Liver (tissue), 9 donors: ENCODE data around the gene STXBP6. TPM values are rescaled to one million over a fixed set of nuclear protein-coding genes. Genes with fewer than 3 reads are reported as not detected.

Experiments used
- DNase-seq: peaks from one replicate; pipeline ENCODE4 v3.0.0-alpha.2; 2017; ENCODE audit warnings: low spot score
- H3K27ac ChIP-seq, 2 donors: one replicate each; pipeline ENCODE4 v1.7.0; 2013; ENCODE audit warnings: inconsistent platforms in 2 of 2, low read length in 2 of 2, control low read depth in 1 of 2, low read depth in 1 of 2, mild to moderate bottlenecking in 1 of 2
- H3K27me3 ChIP-seq, 4 donors: one replicate each; pipeline versions ENCODE4 v1.6.1 to v1.7.0; 2013; ENCODE audit warnings: low read length in 3 of 4, inconsistent platforms in 1 of 4, mild to moderate bottlenecking in 1 of 4, moderate library complexity in 1 of 4; ENCODE audit not compliant: control insufficient read depth in 4 of 4, insufficient read depth in 4 of 4
- H3K36me3 ChIP-seq, 4 donors: one replicate each; pipeline versions ENCODE4 v1.6.1 to v1.7.0; 2013; ENCODE audit warnings: low read length in 3 of 4, mild to moderate bottlenecking in 3 of 4, low read depth in 1 of 4, moderate library complexity in 1 of 4; ENCODE audit not compliant: control insufficient read depth in 4 of 4, insufficient read depth in 3 of 4
- H3K4me1 ChIP-seq, 4 donors: one replicate each; pipeline versions ENCODE4 v1.6.1 to v1.7.0; 2013; ENCODE audit warnings: low read length in 3 of 4, mild to moderate bottlenecking in 3 of 4, moderate library complexity in 1 of 4; ENCODE audit not compliant: control insufficient read depth in 4 of 4, insufficient read depth in 4 of 4
- H3K4me3 ChIP-seq, 3 donors: one replicate each; pipeline versions ENCODE4 v1.6.1 to v1.7.0; 2013; ENCODE audit warnings: low read length in 3 of 3, control low read depth in 1 of 3, low read depth in 1 of 3, mild to moderate bottlenecking in 1 of 3
- H3K9ac ChIP-seq, 2 donors: one replicate each; pipeline ENCODE4 v1.7.0; 2013; ENCODE audit warnings: low read length in 2 of 2, mild to moderate bottlenecking in 2 of 2, moderate library complexity in 2 of 2, control low read depth in 1 of 2, low read depth in 1 of 2
- H3K9me3 ChIP-seq, 4 donors: one replicate each; pipeline versions ENCODE4 v1.6.1 to v1.7.0; 2013; ENCODE audit warnings: low read length in 3 of 4; ENCODE audit not compliant: control insufficient read depth in 4 of 4
- FOXA1 ChIP-seq: IDR thresholded peaks from 2 replicates; pipeline ENCODE4 v1.6.1; 2016; ENCODE audit warnings: antibody characterized with exemption
- RXRA ChIP-seq, 2 donors: IDR thresholded peaks; 2 replicates each; pipeline ENCODE4 v1.6.1; 2017 to 2018; ENCODE audit warnings: antibody characterized with exemption in 2 of 2, mild to moderate bottlenecking in 1 of 2
- SP1 ChIP-seq: IDR thresholded peaks from 2 replicates; pipeline ENCODE4 v1.6.1; 2018; ENCODE audit warnings: antibody characterized with exemption, mild to moderate bottlenecking
- TAF1 ChIP-seq: conservative IDR thresholded peaks from 2 replicates; pipeline ENCODE4 v1.6.1; 2016; ENCODE audit warnings: antibody characterized with exemption, mild to moderate bottlenecking
- WGBS: extraction: QIAGEN DNeasy Blood & Tissue Kit; methylation state at CpG from one replicate; pipeline ENCODE4 v1.1.7; 2013; 5-methylcytosine and 5-hydroxymethylcytosine counted together
- polyA plus RNA-seq, 2 donors: library from polyadenylated mRNA; stranded (reverse) in 1 of 2; unstranded in 1 of 2; fragments of 200-250 nt in 1 of 2; fragments of >200 nt in 1 of 2; fragmentation: Nextera tagmentation in 1 of 2; extraction: Ambion mirVana in 1 of 2; gene quantifications; one replicate each; pipeline versions ENCODE4 v1.2.1 to v1.2.3, GENCODE V29; 2013 to 2015
- total RNA-seq, 2 donors: library from RNA; depleted of rRNA; stranded (reverse); fragments of >200 nt; gene quantifications; one replicate each; pipeline ENCODE4 v1.2.3, GENCODE V29; 2014
- TF ChIP-seq, protein P1 (sequence below): IDR thresholded peaks from 2 replicates; pipeline ENCODE4 v1.6.1; 2016; ENCODE audit warnings: antibody characterized with exemption, mild to moderate bottlenecking
- TF ChIP-seq, protein P2 (sequence below): IDR thresholded peaks from 2 replicates; pipeline ENCODE4 v1.6.1; 2016; ENCODE audit warnings: antibody characterized with exemption
- donor health status: healthy.
- donor health status: healthy.
- donor health status: healthy.
- donor health status: healthy.
- donor health status: healthy.

Gene STXBP6
- total and polyA plus RNA-seq, 4 donors = 1.4 to 3.8 (median 1.8) TPM

DNA sequence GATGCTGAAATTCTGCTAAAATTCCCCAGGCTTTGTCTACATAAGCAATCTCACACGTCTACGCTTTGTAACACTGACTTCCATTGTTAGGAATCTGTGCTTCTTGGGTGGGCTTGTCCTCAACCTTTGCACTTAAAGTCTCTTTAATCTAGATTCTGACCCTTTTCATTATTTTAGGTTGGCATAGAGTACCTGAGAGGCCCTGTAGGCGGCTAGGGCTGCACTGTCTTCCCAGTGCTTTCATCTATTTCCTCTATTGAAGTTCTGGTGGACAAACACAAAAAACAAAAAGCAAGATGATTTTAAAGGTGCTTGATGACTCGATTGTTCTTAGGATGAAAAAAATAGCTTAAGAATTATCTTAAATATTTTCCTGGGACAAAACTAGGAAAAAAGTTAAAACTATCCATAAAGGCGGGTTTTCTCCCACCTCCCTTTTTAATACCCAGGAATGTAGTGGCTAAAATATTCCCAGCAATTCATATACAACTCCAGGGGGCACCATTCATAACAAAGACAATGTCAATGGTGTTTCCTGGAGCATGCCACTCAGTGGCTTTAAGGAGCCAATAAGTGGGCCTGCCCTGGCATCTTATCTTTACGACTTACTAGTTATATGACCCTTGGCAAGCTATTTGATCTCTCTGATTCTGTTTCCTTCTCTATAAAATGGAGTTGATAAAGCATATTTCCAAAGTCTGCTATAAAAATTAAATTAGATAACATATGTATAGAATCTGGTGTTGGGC is 197.5 kb downstream of the STXBP6 start:
- WGBS = 87% methylated on average over 6 of the region's 6 CpGs
- H3K27me3 ChIP-seq = no peaks in the 10 kb centered on the region
- H3K9ac ChIP-seq = no peak overlapping the region
- H3K4me3 ChIP-seq = no peak overlapping the region
- no peaks in the 10 kb centered on the region for H3K9me3 ChIP-seq
- no peak for DNase-seq
- H3K4me1 ChIP-seq = no peaks in the 10 kb centered on the region
- peaks cover 0 to 3% (median 0%) of the 10 kb centered on the region in 4 donors for H3K36me3 ChIP-seq
- no peak overlapping the region for H3K27ac ChIP-seq
- TF ChIP-seq, protein P1, sequence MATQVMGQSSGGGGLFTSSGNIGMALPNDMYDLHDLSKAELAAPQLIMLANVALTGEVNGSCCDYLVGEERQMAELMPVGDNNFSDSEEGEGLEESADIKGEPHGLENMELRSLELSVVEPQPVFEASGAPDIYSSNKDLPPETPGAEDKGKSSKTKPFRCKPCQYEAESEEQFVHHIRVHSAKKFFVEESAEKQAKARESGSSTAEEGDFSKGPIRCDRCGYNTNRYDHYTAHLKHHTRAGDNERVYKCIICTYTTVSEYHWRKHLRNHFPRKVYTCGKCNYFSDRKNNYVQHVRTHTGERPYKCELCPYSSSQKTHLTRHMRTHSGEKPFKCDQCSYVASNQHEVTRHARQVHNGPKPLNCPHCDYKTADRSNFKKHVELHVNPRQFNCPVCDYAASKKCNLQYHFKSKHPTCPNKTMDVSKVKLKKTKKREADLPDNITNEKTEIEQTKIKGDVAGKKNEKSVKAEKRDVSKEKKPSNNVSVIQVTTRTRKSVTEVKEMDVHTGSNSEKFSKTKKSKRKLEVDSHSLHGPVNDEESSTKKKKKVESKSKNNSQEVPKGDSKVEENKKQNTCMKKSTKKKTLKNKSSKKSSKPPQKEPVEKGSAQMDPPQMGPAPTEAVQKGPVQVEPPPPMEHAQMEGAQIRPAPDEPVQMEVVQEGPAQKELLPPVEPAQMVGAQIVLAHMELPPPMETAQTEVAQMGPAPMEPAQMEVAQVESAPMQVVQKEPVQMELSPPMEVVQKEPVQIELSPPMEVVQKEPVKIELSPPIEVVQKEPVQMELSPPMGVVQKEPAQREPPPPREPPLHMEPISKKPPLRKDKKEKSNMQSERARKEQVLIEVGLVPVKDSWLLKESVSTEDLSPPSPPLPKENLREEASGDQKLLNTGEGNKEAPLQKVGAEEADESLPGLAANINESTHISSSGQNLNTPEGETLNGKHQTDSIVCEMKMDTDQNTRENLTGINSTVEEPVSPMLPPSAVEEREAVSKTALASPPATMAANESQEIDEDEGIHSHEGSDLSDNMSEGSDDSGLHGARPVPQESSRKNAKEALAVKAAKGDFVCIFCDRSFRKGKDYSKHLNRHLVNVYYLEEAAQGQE = no peak

DNA sequence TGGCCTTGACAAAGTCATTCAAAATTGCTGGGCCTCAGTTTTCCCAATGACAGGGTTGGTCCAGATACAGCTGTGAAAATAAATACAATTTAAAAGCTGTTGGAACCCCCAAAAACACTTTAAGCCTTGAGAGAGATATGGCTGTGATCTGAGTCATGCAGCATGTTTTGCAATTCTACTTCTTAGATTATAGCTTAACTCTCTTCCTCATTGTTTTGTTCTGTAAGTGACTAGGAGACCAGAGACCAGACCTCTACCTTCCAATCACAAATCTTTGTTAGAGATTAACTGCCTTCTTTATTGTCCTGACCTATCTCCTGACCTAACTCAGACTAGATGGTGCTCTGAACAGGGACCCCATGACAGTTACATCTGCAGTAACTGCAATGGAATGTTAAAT is 198.1 kb downstream of the STXBP6 start:
- Histone ChIP-seq H3K4me3 (no peak overlapping the region), H3K9me3 (no peaks in the 10 kb centered on the region), H3K4me1 (no peaks in the 10 kb centered on the region), H3K36me3 (peaks cover 0 to 3% (median 0%) of the 10 kb centered on the region in 4 donors), H3K27ac (no peak overlapping the region), H3K27me3 (no peaks in the 10 kb centered on the region), H3K9ac (no peak overlapping the region)
- TF ChIP-seq RXRA (IDR thresholded peaks at IDR 0.05) = no peak
- TF ChIP-seq, protein P2, sequence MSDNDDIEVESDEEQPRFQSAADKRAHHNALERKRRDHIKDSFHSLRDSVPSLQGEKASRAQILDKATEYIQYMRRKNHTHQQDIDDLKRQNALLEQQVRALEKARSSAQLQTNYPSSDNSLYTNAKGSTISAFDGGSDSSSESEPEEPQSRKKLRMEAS = no peak
- no peak for DNase-seq

DNA sequence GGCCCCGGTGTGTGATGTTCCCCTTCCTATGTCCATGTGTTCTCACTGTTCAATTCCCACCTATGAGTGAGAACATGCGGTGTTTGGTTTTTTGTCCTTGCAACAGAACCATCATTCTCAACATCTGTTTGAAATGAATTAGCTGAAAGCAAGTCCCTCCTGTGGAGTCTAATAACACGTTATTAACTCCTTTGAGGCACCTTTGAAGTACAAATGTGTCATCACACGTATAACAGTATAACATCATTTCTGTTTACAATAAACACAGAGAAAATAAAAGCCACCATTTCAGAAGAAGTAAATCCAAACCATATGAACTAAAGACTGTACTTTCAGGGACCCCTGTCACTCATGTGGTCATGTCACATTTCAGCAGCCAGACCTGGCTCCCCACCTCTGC is 198.5 kb downstream of the STXBP6 start:
- Histone ChIP-seq H3K9me3 (no peaks in the 10 kb centered on the region), H3K27me3 (no peaks in the 10 kb centered on the region), H3K27ac (no peak overlapping the region), H3K9ac (no peak overlapping the region), H3K36me3 (peaks cover 0 to 3% (median 0%) of the 10 kb centered on the region in 4 donors), H3K4me1 (no peaks in the 10 kb centered on the region), H3K4me3 (no peak overlapping the region)
- 90% methylated on average over 4 of the region's 4 CpGs for WGBS
- no peak for DNase-seq
- TF ChIP-seq SP1 (no peak), RXRA (IDR thresholded peaks at IDR 0.05) (no peak), TAF1 (no peak), FOXA1 (no peak)
- TF ChIP-seq, protein P1 = no peak
- TF ChIP-seq, protein P2 = no peak
